SK-N-SH (cell line): ENCODE data around the gene FZD10. TPM values are rescaled to one million over a fixed set of nuclear protein-coding genes. Genes with fewer than 3 reads are reported as not detected.

ENCODE experiments used
- CTCF ChIA-PET: fragments of 300-600, 350-600 bp; formaldehyde crosslinking; extraction: SDS; loops from one replicate; lab custom pipeline; 2021; lab: Yijun Ruan, JAX
- POLR2A ChIA-PET: fragments of 350-600 bp; sonication (Branson Sonifier 250); formaldehyde crosslinking; extraction: SDS; loops from one replicate; lab custom pipeline; 2020; ENCODE audit warnings: antibody characterized with exemption, inconsistent platforms; lab: Yijun Ruan, JAX
- DNase-seq: peaks from one replicate; pipeline ENCODE4 v3.0.0; 2012
- H2AFZ ChIP-seq: fragments of 200-600 bp; sonication (generic); 2 replicates; pipeline ENCODE4 v1.8.1; 2016; ENCODE audit warnings: antibody characterized with exemption, mild to moderate bottlenecking, low read depth
- H3F3A ChIP-seq: fragments of 200-600 bp; sonication (generic); replicated peaks from 2 replicates; pipeline ENCODE3; 2016; ENCODE audit warnings: antibody characterized with exemption, mild to moderate bottlenecking; ENCODE audit not compliant: insufficient read depth
- H3K27ac ChIP-seq, 2 experiments: fragments of 200-500 bp in 1 of 2; fragments of 200-600 bp in 1 of 2; sonication (Bioruptor generic) in 1 of 2; sonication (generic), shearing (Covaris generic) in 1 of 2; 2 replicates each; pipeline versions ENCODE4 v1.5.1 to v1.6.1; 2014 to 2016; ENCODE audit warnings: low read depth in 2 of 2, inconsistent platforms in 1 of 2, low read length in 1 of 2, mild to moderate bottlenecking in 1 of 2, mixed read lengths in 1 of 2
- H3K27me3 ChIP-seq: fragments of 200-600 bp; sonication (generic), shearing (Covaris generic); 2 replicates; pipeline ENCODE4 v1.6.1; 2016; ENCODE audit warnings: mixed run types; ENCODE audit not compliant: insufficient read depth
- H3K36me3 ChIP-seq, 2 experiments: fragments of 200-500 bp in 1 of 2; fragments of 200-600 bp in 1 of 2; sonication (Bioruptor generic) in 1 of 2; sonication (generic) in 1 of 2; replicated peaks in 1 of 2; 2 replicates each; pipeline versions ENCODE3 to v1.5.1; 2014 to 2016; ENCODE audit warnings: low read length in 1 of 2, mild to moderate bottlenecking in 1 of 2; ENCODE audit not compliant: insufficient read depth in 2 of 2, control insufficient read depth in 1 of 2
- H3K4me1 ChIP-seq, 2 experiments: fragments of 200-500 bp in 1 of 2; fragments of 200-600 bp in 1 of 2; sonication (Bioruptor generic) in 1 of 2; sonication (generic), shearing (Covaris generic) in 1 of 2; 2 replicates each; pipeline versions ENCODE4 v1.5.1 to v1.6.1; 2014 to 2016; ENCODE audit warnings: low read depth in 1 of 2, low read length in 1 of 2, mixed run types in 1 of 2; ENCODE audit not compliant: insufficient read depth in 2 of 2, control insufficient read depth in 1 of 2
- H3K4me2 ChIP-seq: fragments of 200-600 bp; sonication (generic), shearing (Covaris generic); 2 replicates; pipeline ENCODE4 v1.6.1; 2017; ENCODE audit warnings: mixed run types
- H3K4me3 ChIP-seq, 2 experiments: fragments of 200-500 bp in 1 of 2; fragments of 200-600 bp in 1 of 2; sonication (Bioruptor generic) in 1 of 2; sonication (generic), shearing (Covaris generic) in 1 of 2; 2 replicates each; pipeline versions ENCODE4 v1.5.1 to v1.8.1; 2014 to 2016; ENCODE audit warnings: low read depth in 2 of 2, inconsistent platforms in 1 of 2, low read length in 1 of 2, mild to moderate bottlenecking in 1 of 2, mixed read lengths in 1 of 2, moderate library complexity in 1 of 2
- H3K79me2 ChIP-seq: fragments of 200-600 bp; sonication (generic); 2 replicates; pipeline ENCODE4 v1.8.1; 2017; ENCODE audit warnings: mild to moderate bottlenecking; ENCODE audit not compliant: insufficient read depth
- H3K9ac ChIP-seq: fragments of 200-600 bp; sonication (generic); 2 replicates; pipeline ENCODE4 v1.6.1; 2017; ENCODE audit warnings: mixed run types
- H3K9me2 ChIP-seq: fragments of 200-600 bp; sonication (generic); 2 replicates; pipeline ENCODE4 v1.6.1; 2017; ENCODE audit warnings: mixed run types
- H3K9me3 ChIP-seq: fragments of 200-600 bp; sonication (generic); 2 replicates; pipeline ENCODE4 v1.6.1; 2017; ENCODE audit warnings: mixed run types, mild to moderate bottlenecking, moderate library complexity
- H4K20me1 ChIP-seq: fragments of 200-600 bp; sonication (generic); 2 replicates; pipeline ENCODE4 v1.6.1; 2017; ENCODE audit warnings: mild to moderate bottlenecking, mixed run types; ENCODE audit not compliant: insufficient read depth
- CTCF ChIP-seq: fragments of 200-600 bp; sonication (generic); IDR thresholded peaks from 2 replicates; pipeline ENCODE4 v1.6.1; 2017; ENCODE audit warnings: antibody characterized with exemption, mild to moderate bottlenecking, moderate library complexity
- ELF1 ChIP-seq: IDR thresholded peaks from 2 replicates; pipeline ENCODE4 v1.4.0; 2012
- EZH2phosphoT487 ChIP-seq: fragments of 200-600 bp; sonication (generic); IDR thresholded peaks from 2 replicates; pipeline ENCODE4 v1.6.1; 2017; ENCODE audit warnings: low read depth, mixed run types, mild to moderate bottlenecking, antibody characterized with exemption, moderate library complexity, borderline replicate concordance
- FOSL2 ChIP-seq: IDR thresholded peaks from 2 replicates; pipeline ENCODE4 v1.4.0; 2012; ENCODE audit warnings: low read depth, mild to moderate bottlenecking, moderate library complexity, borderline replicate concordance
- GATA2 ChIP-seq: sonication (generic); formaldehyde crosslinking; IDR thresholded peaks from 2 replicates; pipeline ENCODE4 v1.5.0; 2020; ENCODE audit warnings: mild to moderate bottlenecking, missing genetic modification reagents
- JUND ChIP-seq: IDR thresholded peaks from 2 replicates; pipeline ENCODE4 v1.4.0; 2012
- MEF2A ChIP-seq: IDR thresholded peaks from 2 replicates; pipeline ENCODE4 v1.4.0; 2012; ENCODE audit warnings: low read depth, borderline replicate concordance
- RCOR1 ChIP-seq: fragments of 150-350 bp; IDR thresholded peaks from 2 replicates; pipeline ENCODE4 v1.6.1; 2017; ENCODE audit warnings: antibody characterized with exemption, low read length
- REST ChIP-seq: IDR thresholded peaks from 2 replicates; pipeline ENCODE4 v1.6.1; 2012; ENCODE audit warnings: mild to moderate bottlenecking, low read depth, low read length, moderate library complexity
- RFX5 ChIP-seq: IDR thresholded peaks from 2 replicates; pipeline ENCODE4 v1.6.1; 2012; ENCODE audit warnings: mild to moderate bottlenecking, improper control_type of control experiment, low read length
- TCF12 ChIP-seq: IDR thresholded peaks from 2 replicates; pipeline ENCODE4 v1.4.0; 2012
- WGBS: methylation state at CpG from one replicate; pipeline ENCODE4 v1.1.6; 2017; ENCODE audit warnings: low lambda C conversion rate; 5-methylcytosine and 5-hydroxymethylcytosine counted together
- polyA plus RNA-seq, 3 experiments: library from polyadenylated mRNA; depleted of rRNA; stranded (reverse); fragments of >200 nt; gene quantifications; 2 replicates each; pipeline ENCODE4 v1.2.3, GENCODE V29; 2012
- TF ChIP-seq, protein P1 (sequence below): IDR thresholded peaks from 2 replicates; pipeline ENCODE4; 2012
- TF ChIP-seq, protein P2 (sequence below): fragments of 150-350 bp; IDR thresholded peaks from 2 replicates; pipeline ENCODE4 v1.6.1; 2017; ENCODE audit warnings: antibody characterized with exemption, low read length, low read depth, borderline replicate concordance

The FZD10 gene
- polyA plus RNA-seq, 1 of the 3 experiments (the other 2 are of a cell fraction): not detected

- Histone ChIP-seq H2AFZ (no peak overlapping the region), H3K36me3 (no peaks in the 10 kb centered on the region), H3K4me3 (no peak overlapping the region), H3K27ac (no peak overlapping the region), H3K9me3 (no peaks in the 10 kb centered on the region), H3K27me3 (no peaks in the 10 kb centered on the region), H4K20me1 (no peaks in the 10 kb centered on the region), H3K79me2 (no peaks in the 10 kb centered on the region), H3K4me2 (no peak overlapping the region), H3K9me2 (no peaks in the 10 kb centered on the region), H3K9ac (no peak overlapping the region), H3F3A (peaks cover 6% of the 10 kb centered on the region), H3K4me1 (no peaks in the 10 kb centered on the region)
- no peak for TF ChIP-seq RCOR1
- TF ChIP-seq FOSL2: no peak
- no peak for TF ChIP-seq ELF1
- TF ChIP-seq RFX5: no peak
- no peak for TF ChIP-seq REST
- TF ChIP-seq, protein P1, sequence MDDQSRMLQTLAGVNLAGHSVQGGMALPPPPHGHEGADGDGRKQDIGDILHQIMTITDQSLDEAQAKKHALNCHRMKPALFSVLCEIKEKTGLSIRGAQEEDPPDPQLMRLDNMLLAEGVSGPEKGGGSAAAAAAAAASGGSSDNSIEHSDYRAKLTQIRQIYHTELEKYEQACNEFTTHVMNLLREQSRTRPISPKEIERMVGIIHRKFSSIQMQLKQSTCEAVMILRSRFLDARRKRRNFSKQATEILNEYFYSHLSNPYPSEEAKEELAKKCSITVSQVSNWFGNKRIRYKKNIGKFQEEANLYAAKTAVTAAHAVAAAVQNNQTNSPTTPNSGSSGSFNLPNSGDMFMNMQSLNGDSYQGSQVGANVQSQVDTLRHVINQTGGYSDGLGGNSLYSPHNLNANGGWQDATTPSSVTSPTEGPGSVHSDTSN: no peak
- TF ChIP-seq MEF2A: no peak
- TF ChIP-seq CTCF: no peak
- no peak for TF ChIP-seq GATA2 (CRISPR knock-in tag)
- TF ChIP-seq TCF12: no peak
- TF ChIP-seq JUND: no peak
- TF ChIP-seq EZH2phosphoT487: no peak
- TF ChIP-seq, protein P2, sequence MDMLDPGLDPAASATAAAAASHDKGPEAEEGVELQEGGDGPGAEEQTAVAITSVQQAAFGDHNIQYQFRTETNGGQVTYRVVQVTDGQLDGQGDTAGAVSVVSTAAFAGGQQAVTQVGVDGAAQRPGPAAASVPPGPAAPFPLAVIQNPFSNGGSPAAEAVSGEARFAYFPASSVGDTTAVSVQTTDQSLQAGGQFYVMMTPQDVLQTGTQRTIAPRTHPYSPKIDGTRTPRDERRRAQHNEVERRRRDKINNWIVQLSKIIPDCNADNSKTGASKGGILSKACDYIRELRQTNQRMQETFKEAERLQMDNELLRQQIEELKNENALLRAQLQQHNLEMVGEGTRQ: no peak
- 44% methylated on average over 14 of the region's 14 CpGs for WGBS
- DNase-seq: no peak
- ChIA-PET POLR2A (no interaction called here), CTCF (no interaction called here)
Observed at GRCh38 chr12:130132831-130133511, 29.3 kb upstream of the FZD10 start.
